ENCODE data around the gene RDX.
"Not testable (repeated sequence)": the region's sequence is repeated elsewhere in the genome, so short reads cannot be mapped to it uniquely, and the experiment has no call there.

Gene RDX

DNA sequence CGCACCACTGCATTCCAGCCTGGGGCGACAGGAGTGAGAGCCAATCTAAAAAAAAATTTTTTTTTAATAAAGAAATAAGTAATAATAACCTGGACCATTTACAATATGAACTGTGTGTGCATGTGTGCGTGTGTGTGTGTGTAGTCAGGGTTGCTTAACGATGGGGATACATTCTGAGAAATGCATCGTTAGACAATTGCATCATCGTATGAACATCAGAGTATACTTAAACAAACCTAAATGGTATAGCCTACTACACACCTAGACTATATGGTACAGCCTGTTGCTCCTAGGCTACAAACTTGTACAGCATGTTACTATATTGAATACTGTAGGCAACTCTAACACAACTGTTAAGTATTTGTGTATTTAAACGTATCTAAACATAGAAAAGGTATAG, 26.4 kb downstream of the RDX start:
- DNase-seq (ENCODE audit: low spot score): no peak

- no peak for DNase-seq (ENCODE audit: low spot score)
These were observed 28.0 kb downstream of the RDX start for GRCh38 chr11:110268441-110268840.

GRCh38 chr11:110262072-110262403, 34.4 kb downstream of the RDX start:
- DNase-seq (ENCODE audit: low spot score): no peak

DNA sequence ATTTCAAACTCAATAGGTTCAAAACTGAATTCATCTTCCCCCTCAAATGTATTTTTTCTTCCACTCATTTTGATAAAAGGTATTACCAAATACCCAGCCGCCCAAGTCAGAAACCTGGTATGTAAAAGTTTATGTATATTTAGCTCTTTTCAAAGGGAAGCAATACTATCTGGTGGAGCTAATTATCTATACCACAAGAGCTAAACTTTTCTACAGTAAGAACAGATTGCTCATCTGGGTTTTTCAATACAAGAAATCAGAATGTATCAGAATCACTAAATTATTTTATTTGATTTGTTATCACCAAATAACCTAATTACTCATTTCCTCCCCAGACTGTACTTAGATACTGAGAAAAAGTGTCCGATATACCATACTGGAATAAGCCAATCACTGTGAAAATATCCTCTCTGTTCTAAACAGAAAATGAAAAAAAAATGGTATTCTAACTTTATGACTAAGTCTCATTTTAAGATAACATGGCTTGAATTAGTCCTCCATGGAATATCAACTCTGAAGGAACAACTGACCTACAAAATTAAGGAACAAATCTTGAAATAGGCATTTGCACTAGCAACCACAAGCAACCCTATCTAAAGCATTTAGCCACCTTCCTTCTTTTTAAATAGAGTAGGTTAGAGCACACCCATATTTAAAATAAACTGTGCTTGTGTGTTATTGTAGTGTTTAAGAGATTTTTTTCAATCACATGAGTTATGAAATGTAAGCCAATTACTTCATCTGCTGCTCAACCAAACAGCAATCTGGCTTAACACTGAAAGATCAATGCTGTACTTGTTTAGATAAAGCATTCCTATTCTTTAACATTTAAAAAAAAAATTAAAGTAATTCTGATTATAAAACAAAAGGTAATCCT, 35.0 kb downstream of the RDX start:
- DNase-seq (ENCODE audit: low spot score): no peak

GRCh38 chr11:110253525-110253924, 42.9 kb downstream of the RDX start:
- DNase-seq (ENCODE audit: low spot score): no peak

DNA sequence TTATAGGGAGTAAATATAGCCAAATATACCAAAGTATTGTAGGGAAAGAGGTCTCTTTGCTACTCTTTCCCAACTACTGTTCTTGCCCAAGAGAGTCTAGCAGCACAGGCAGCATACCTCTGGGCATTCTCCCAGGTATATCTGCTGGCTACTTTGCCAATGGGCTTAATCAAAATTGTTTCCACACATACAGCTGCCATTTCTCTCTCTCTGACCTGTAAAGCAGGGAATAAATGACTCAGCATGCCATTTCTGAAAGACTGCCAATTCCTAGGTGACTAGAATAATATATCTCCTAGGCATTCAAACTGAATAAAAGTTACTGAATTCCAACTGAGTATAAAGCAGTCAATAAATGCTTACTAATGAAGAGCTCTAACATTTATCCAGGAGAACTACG, 44.6 kb downstream of the RDX start:
- DNase-seq (ENCODE audit: low spot score): peak; percentile 29

DNA sequence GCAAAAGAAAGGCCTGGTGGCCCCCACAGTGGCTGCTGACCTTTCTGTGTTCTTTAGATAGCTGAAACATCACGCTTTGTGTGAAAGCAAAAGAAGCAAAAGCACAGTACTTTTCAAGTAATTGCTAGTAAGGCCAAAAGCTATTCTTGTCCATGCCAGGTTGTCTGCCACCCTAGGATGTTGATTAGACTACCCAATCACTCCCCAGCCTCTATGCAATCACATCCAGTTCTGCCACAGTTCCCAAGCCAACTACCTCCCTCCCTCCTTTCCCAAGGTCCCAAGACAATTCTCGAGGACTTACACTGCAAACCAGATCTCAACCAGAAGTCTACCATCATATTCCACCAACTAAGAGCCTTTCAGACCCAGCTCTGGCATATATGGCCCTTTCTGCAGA, 46.2 kb downstream of the RDX start:
- no peak for DNase-seq (ENCODE audit: low spot score)

DNA sequence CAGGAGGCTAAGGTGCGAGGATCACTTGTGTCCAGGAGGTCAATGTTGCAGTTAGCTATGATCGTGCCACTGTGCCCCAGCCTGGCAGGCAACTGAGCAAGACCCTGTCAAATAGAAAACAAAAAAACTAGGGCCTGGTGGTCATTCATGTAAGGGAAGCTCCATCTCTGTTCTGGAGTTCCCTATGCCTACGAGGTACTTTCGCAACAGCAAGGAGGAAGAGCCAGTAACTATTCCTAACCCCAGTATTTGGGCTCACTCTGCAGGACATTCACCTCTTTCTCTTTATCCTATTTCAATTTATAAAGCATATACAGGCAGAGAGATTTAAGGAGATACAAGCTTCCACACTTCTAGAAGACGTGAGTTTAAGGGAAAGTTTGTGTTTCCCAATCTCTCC, 46.6 kb downstream of the RDX start:
- DNase-seq (ENCODE audit: low spot score): no peak

GRCh38 chr11:110249066-110249465, 47.3 kb downstream of the RDX start:
- DNase-seq (ENCODE audit: low spot score): no peak

DNA sequence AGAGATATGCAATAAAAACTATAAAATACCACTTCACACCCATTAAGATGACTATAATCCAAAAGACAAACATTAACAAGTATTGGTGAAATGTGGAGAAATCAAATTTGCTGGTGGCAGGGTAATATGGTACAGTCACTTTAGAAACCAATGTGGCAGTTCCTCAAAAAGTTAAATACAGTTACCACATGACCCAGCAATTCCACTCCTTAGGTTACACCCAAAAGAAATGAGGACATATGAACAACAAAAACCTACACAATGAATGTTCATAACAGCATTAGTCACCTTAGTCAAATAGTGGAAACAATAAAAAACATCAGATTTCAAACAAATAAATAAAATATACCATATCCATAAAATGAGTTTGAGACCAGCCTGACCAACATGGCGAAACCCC, 52.6 kb downstream of the RDX start:
- no peak for DNase-seq (ENCODE audit: low spot score)

- DNase-seq (ENCODE audit: low spot score): no peak
These were observed 53.7 kb downstream of the RDX start for GRCh38 chr11:110242746-110243145.

- DNase-seq (ENCODE audit: low spot score): no peak
These were observed 54.2 kb downstream of the RDX start for GRCh38 chr11:110242188-110242587.

DNA sequence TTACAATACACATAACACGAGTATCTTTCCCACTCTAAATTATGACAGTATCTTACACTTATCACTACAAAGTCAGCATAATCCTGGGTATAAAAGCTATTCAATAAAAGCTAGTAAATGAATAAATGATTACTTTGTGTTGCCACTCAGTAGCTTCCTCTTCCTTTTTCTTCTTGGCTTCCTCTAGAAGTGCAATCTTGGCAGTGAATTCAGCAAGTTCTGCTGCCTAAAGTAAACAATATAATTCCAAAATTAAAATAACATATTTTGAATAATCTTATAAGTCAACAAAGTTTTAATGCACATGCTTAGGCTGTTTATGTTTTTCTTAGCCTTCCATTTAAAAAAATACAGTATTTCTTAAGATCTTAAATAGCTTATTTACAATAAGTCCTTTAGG, 60.4 kb downstream of the RDX start:
- no peak for DNase-seq (ENCODE audit: low spot score)

- no peak for DNase-seq (ENCODE audit: low spot score)
These were observed 66.0 kb downstream of the RDX start for GRCh38 chr11:110230377-110230776.

DNA sequence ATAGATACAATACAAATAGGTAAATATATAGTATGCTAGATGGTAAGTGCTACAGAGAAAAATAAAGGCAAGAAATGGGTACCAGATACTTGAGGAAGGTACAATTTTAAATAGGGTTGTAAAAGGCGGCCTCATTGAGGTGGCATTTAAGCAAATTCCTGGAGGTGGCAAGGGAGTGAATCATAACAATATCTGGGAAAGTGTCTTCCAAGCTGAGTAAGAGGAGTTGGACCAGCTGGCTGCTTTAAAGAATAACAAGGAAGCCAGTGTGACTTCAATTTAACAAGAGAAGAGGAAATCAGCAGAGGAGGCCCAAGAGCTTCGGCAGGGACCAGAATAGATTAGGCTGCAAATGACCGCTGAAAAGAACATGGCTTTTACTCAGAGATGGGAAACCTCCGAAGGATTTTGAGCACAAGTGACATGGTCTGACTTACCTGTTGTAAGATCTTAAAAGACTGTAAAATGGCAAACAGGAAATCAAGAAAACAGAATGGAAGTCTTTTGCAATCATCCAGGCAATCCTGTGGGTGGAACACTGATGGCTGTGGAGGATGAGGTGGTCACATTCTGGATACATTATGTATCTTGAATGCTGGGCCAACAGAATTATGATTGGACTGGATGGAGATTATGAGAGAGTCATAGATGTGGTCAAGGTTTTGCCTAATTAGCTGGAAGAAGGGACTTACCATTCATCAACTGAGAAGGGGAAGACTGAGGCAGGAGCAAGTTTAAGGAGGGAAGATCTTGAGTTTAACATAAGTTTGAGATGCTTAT, 77.2 kb downstream of the RDX start:
- no peak for DNase-seq (ENCODE audit: low spot score)

DNA sequence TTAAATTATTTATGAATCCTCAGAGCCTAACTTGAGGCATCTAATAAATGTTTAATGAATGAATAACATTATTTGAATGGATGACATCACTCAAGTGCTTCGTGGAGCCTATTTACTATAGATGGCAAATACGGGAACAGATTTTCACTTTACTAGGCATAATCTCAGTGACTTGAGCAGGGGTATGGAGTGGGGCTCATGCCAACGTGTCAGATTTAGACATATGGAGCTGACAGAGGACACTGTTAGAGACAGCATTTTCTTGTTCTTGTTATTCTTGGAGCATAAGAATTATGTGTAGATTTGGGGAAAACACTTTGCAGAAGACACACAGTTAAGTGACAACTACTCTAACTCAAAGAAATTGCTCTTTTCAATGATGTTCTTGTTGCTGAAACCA, 78.5 kb downstream of the RDX start:
- DNase-seq (ENCODE audit: low spot score): no peak

- DNase-seq (ENCODE audit: low spot score): no peak
These were observed 79.1 kb downstream of the RDX start for GRCh38 chr11:110217223-110217877.

- not testable (repeated sequence) for DNase-seq (ENCODE audit: low spot score)
These were observed 87.1 kb downstream of the RDX start for GRCh38 chr11:110209313-110209694.

DNA sequence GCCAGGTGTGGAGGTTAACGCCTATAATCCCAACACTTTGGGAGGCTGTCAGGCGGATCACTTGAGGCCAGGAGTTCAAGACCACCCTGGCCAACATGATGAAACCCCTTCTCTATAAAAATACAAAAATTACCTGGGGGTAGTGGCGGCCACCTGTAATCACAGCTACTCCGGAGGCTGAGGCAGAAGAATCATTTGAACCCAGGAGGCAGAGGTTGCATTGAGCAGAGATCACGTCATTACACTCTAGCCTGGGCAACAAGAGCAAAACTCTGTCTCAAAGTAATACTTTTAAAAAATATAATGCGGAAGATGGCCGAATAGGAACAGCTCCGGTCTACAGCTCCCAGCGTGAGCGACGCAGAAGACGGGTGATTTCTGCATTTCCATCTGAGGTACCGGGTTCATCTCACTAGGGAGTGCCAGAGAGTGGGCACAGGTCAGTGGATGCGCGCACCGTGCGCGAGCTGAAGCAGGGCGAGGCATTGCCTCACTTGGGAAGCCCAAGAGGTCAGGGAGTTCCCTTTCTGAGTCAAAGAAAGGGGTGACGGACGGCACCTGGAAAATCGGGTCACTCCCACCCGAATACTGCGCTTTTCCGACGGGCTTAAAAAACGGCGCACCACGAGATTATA, 87.6 kb downstream of the RDX start:
- DNase-seq (ENCODE audit: low spot score): not testable (repeated sequence)

DNA sequence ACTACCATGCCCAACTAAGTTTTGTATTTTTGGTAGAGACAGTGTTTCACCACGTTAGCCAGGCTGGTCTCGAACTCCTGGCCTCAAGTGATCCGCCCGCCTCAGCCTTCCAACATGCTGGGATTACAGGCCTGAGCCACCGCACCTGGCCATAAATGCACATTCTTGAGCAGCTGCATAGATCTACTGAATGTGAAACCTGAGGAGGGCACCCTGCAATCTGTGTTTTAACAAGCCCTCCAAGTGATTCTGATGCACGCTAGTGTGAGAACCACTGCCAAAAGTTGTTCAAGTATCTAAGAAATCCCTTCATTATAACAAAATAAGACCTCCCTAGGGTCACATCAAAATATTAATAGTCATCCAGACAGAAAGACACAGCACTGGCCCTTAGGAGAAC, 89.3 kb downstream of the RDX start:
- no peak for DNase-seq (ENCODE audit: low spot score)

DNA sequence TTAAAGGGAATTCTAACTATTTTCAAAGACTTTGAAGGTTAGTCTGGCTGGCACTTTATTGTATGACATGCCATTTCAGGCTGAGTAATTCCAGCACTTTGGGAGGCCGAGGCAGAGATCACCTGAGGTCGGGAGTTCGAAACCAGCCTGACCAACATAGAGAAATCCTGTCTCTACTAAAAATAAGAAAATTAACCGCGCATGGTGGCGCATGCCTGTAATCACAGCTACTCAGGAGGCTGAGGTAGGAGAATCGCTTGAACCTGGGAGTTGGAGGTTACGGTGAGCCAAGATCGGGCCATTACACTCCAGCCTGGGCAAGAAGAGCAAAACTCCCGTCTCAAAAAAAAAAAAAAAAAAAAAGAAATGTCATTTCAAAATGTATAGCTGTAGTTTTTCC, 95.6 kb downstream of the RDX start:
- DNase-seq (ENCODE audit: low spot score): no peak

DNA sequence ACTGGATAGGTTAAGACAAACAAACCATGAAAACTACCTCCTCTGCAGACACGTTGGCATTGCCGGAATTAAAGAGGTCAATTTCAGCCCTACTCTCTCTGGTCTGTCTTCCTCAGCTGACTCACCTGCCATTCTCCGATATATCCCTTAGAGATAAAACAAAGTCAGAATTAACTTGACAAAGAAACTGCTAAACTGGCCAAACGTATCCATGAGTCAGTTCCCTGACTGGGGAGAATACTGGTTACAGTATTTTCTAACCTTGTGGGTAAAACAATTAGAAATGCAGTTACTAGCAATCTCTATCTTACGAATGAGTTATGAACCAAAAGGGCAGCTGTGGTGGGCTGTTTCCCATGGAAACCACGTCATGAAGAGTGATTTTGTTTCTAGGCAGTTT, 96.2 kb downstream of the RDX start:
- no peak for DNase-seq (ENCODE audit: low spot score)

Data from LoVo (cell line).